A549 (cell line): ENCODE measurements around the gene FAM20C.

Experiments used
- CEBPB ChIP-seq, 2 experiments: fragments of >200 bp in 1 of 2; sonication (Bioruptor Twin) in 1 of 2; formaldehyde crosslinking in 1 of 2; IDR thresholded peaks; 2 replicates each; pipeline ENCODE4 v1.6.1; 2012 to 2016
- NR3C1 ChIP-seq: fragments of >200 bp; sonication (Bioruptor Twin); formaldehyde crosslinking; IDR thresholded peaks from 3 replicates; pipeline ENCODE4 v1.6.1; 2017
- POLR2A ChIP-seq: IDR thresholded peaks from 2 replicates; pipeline ENCODE4 v1.6.1; 2012; ENCODE audit warnings: mild to moderate bottlenecking, low read length
- TF ChIP-seq, protein P1 (sequence below): fragments of >200 bp; sonication (Bioruptor Twin); formaldehyde crosslinking; IDR thresholded peaks from 3 replicates; pipeline ENCODE4 v1.5.1; 2016

- TF ChIP-seq, protein P1, sequence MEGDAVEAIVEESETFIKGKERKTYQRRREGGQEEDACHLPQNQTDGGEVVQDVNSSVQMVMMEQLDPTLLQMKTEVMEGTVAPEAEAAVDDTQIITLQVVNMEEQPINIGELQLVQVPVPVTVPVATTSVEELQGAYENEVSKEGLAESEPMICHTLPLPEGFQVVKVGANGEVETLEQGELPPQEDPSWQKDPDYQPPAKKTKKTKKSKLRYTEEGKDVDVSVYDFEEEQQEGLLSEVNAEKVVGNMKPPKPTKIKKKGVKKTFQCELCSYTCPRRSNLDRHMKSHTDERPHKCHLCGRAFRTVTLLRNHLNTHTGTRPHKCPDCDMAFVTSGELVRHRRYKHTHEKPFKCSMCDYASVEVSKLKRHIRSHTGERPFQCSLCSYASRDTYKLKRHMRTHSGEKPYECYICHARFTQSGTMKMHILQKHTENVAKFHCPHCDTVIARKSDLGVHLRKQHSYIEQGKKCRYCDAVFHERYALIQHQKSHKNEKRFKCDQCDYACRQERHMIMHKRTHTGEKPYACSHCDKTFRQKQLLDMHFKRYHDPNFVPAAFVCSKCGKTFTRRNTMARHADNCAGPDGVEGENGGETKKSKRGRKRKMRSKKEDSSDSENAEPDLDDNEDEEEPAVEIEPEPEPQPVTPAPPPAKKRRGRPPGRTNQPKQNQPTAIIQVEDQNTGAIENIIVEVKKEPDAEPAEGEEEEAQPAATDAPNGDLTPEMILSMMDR, result no peak
- TF ChIP-seq CEBPB (IDR thresholded peaks at IDR 0.05) (no peak), POLR2A (no peak), NR3C1 (no peak)
Measured at GRCh38 chr7:253581-254336, 61.4 kb downstream of the FAM20C start.
